ENCODE measurements around the gene B4GALT3. TPM values are rescaled to one million over a fixed set of nuclear protein-coding genes. Genes with fewer than 3 reads are reported as not detected.
A peak's percentile ranks its signal among the peaks of the same experiment; 100 is the strongest.

Gene B4GALT3
- total and polyA plus RNA-seq, 9 of the 15 experiments (the other 6 are each of a cell fraction or from before 2014, with no cell fraction given) = 31.2 to 103 (median 46.1) TPM

DNA sequence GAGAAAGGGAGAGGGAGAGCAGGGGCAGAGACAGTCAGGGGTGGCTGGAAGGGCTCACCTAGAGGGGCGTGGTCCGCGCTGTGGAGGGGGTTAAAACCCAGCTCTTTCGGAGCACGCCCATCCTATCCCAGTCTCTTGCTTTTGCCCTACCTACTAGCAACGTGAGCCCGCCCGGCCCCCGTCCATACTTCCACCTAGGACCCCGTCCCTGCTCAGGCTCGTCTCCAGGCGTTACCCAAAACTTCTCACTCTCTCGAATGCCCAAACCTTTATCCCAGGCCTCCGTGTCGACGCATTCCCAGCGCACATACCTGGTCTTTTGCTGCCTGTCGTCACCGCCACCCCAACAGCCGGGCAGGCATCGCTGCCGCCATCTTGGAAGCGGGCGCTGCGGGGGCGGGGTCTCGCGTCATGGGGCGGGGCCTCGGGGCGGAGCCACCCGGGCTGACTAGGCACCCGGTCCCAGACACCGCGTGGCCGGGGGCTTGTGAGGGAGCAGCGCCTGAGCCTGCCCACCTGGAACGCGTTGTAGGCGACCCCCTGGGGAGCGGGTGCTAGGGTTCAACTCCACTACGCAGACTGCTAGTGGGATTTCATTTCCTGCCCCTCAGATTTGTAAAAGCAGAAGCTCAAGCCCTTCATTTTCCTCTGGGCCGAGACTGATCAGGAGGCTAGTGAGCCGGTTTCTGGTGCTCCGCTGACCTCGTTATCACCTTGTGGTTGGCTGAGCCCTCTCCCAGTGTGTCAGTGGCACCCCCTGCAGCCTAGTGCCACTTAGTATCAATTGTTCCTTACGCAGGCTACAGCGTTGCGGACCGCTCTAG, at the start of gene B4GALT3 (continued):
- TF ChIP-seq, protein P1, sequence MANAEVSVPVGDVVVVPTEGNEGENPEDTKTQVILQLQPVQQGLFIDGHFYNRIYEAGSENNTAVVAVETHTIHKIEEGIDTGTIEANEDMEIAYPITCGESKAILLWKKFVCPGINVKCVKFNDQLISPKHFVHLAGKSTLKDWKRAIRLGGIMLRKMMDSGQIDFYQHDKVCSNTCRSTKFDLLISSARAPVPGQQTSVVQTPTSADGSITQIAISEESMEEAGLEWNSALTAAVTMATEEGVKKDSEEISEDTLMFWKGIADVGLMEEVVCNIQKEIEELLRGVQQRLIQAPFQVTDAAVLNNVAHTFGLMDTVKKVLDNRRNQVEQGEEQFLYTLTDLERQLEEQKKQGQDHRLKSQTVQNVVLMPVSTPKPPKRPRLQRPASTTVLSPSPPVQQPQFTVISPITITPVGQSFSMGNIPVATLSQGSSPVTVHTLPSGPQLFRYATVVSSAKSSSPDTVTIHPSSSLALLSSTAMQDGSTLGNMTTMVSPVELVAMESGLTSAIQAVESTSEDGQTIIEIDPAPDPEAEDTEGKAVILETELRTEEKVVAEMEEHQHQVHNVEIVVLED (CRISPR knock-in tag; IDR thresholded peaks at IDR 0.05) = no peak
- TF ChIP-seq CBX8 (IDR thresholded peaks at IDR 0.05; ENCODE audit: borderline replicate concordance, extremely low read depth, low read depth, low read length, poor library complexity, severe bottlenecking) = no peak
- TF ChIP-seq STAT5B (CRISPR knock-in tag; IDR thresholded peaks at IDR 0.05) = no peak
- TF ChIP-seq, protein P2, sequence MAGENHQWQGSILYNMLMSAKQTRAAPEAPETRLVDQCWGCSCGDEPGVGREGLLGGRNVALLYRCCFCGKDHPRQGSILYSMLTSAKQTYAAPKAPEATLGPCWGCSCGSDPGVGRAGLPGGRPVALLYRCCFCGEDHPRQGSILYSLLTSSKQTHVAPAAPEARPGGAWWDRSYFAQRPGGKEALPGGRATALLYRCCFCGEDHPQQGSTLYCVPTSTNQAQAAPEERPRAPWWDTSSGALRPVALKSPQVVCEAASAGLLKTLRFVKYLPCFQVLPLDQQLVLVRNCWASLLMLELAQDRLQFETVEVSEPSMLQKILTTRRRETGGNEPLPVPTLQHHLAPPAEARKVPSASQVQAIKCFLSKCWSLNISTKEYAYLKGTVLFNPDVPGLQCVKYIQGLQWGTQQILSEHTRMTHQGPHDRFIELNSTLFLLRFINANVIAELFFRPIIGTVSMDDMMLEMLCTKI (IDR thresholded peaks at IDR 0.05; ENCODE audit: partially characterized antibody) = no peak
- TF ChIP-seq ZNF561 (CRISPR knock-in tag; conservative IDR thresholded peaks at IDR 0.05) = no peak
- TF ChIP-seq, protein P3, sequence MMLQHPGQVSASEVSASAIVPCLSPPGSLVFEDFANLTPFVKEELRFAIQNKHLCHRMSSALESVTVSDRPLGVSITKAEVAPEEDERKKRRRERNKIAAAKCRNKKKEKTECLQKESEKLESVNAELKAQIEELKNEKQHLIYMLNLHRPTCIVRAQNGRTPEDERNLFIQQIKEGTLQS (IDR thresholded peaks at IDR 0.05) = peak; percentile 31; the same call in 1 of the 2 replicates
- TF ChIP-seq, protein P3 (CRISPR knock-in tag; conservative IDR thresholded peaks at IDR 0.05) = no peak
- TF ChIP-seq SMARCA5 (IDR thresholded peaks at IDR 0.05) = no peak
- TF ChIP-seq POLR2B (IDR thresholded peaks at IDR 0.05; ENCODE audit: low read depth, partially characterized antibody) = peak; percentile 91
- TF ChIP-seq, protein P4, sequence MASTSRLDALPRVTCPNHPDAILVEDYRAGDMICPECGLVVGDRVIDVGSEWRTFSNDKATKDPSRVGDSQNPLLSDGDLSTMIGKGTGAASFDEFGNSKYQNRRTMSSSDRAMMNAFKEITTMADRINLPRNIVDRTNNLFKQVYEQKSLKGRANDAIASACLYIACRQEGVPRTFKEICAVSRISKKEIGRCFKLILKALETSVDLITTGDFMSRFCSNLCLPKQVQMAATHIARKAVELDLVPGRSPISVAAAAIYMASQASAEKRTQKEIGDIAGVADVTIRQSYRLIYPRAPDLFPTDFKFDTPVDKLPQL (IDR thresholded peaks at IDR 0.05; ENCODE audit: extremely low read depth, insufficient read length) = no peak
- TF ChIP-seq, protein P5, sequence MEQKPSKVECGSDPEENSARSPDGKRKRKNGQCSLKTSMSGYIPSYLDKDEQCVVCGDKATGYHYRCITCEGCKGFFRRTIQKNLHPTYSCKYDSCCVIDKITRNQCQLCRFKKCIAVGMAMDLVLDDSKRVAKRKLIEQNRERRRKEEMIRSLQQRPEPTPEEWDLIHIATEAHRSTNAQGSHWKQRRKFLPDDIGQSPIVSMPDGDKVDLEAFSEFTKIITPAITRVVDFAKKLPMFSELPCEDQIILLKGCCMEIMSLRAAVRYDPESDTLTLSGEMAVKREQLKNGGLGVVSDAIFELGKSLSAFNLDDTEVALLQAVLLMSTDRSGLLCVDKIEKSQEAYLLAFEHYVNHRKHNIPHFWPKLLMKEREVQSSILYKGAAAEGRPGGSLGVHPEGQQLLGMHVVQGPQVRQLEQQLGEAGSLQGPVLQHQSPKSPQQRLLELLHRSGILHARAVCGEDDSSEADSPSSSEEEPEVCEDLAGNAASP (IDR thresholded peaks at IDR 0.05) = no peak
- TF ChIP-seq ILF3 (IDR thresholded peaks at IDR 0.05; ENCODE audit: borderline replicate concordance) = no peak
- no peak for TF ChIP-seq SNRNP70 (optimal IDR thresholded peaks at IDR 0.05; ENCODE audit: low read depth, low read length)
- no peak for TF ChIP-seq NUFIP1 (IDR thresholded peaks at IDR 0.05; ENCODE audit: partially characterized antibody)
- TF ChIP-seq POLR2A (conservative IDR thresholded peaks at IDR 0.05) = peak; percentile 95
- TF ChIP-seq, protein P6, sequence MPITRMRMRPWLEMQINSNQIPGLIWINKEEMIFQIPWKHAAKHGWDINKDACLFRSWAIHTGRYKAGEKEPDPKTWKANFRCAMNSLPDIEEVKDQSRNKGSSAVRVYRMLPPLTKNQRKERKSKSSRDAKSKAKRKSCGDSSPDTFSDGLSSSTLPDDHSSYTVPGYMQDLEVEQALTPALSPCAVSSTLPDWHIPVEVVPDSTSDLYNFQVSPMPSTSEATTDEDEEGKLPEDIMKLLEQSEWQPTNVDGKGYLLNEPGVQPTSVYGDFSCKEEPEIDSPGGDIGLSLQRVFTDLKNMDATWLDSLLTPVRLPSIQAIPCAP (CRISPR knock-in tag; IDR thresholded peaks at IDR 0.05; ENCODE audit: borderline replicate concordance) = no peak
- TF ChIP-seq LARP7 (IDR thresholded peaks at IDR 0.05) = no peak
- TF ChIP-seq TEAD1 (CRISPR knock-in tag; IDR thresholded peaks at IDR 0.05) = peak in 1 of 2 experiments; percentile 62; a peak in 2 of 4 replicates
- TF ChIP-seq ASH1L (IDR thresholded peaks at IDR 0.05; ENCODE audit: borderline replicate concordance, low read depth, partially characterized antibody) = no peak
- peak; percentile 85 for TF ChIP-seq TBP (optimal IDR thresholded peaks at IDR 0.05; ENCODE audit: low read depth, low read length)
- TF ChIP-seq MECOM (CRISPR knock-in tag; IDR thresholded peaks at IDR 0.05) = 0 out of 2 replicates have a peak, but pooled peaks have one; percentile 6
- TF ChIP-seq WHSC1 (IDR thresholded peaks at IDR 0.05; ENCODE audit: low read length) = no peak

Data from K562 (cell line).